Measurements from ENCODE around the gene CYP1B1.

CYP1B1 gene

GRCh38 chr2:38065502-38066135 lies 10.3 kb downstream of the CYP1B1 start:
- no peak for DNase-seq (ENCODE audit: low read depth, low spot score)
- no peak for TF ChIP-seq CTCF (IDR thresholded peaks at IDR 0.05; ENCODE audit: insufficient read depth, low read length, missing control alignments)
- no peak overlapping the region for H3K4me3 ChIP-seq (ENCODE audit: low read depth, low read length)
- ChIA-PET CTCF (interaction anchor here (1.4 kb wide), 1 partner anchor 12 kb away, joined by 4 read pairs; no protein-coding TSS in a partner anchor), POLR2A (interaction anchor here (0.6 kb wide), 1 partner anchor 382 kb away, joined by 3 read pairs; no protein-coding TSS in a partner anchor)

- ChIA-PET POLR2A (interaction anchor here (0.6 kb wide), 1 partner anchor 383 kb away, joined by 3 read pairs; no protein-coding TSS in a partner anchor), CTCF (interaction anchor here (0.8 to 1.4 kb wide), 2 partner anchors 12 to 19 kb away, joined by 3 to 4 read pairs; no protein-coding TSS in a partner anchor)
- no peak for TF ChIP-seq CTCF (IDR thresholded peaks at IDR 0.05; ENCODE audit: insufficient read depth, low read length, missing control alignments)
- no peak overlapping the region for H3K4me3 ChIP-seq (ENCODE audit: low read depth, low read length)
- DNase-seq (ENCODE audit: low read depth, low spot score): no peak
These were observed 11.0 kb downstream of the CYP1B1 start for GRCh38 chr2:38064801-38065501.

- CTCF ChIA-PET: no interaction called here
- POLR2A ChIA-PET: no interaction called here
- no peak for TF ChIP-seq CTCF (IDR thresholded peaks at IDR 0.05; ENCODE audit: insufficient read depth, low read length, missing control alignments)
- DNase-seq (ENCODE audit: low read depth, low spot score): no peak
- no peak overlapping the region for H3K4me3 ChIP-seq (ENCODE audit: low read depth, low read length)
These were observed 15.5 kb downstream of the CYP1B1 start for GRCh38 chr2:38060236-38061018.

GRCh38 chr2:38057651-38058410 lies 18.1 kb downstream of the CYP1B1 start:
- ChIA-PET CTCF (no interaction called here), POLR2A (no interaction called here)

GRCh38 chr2:38056216-38056615 lies 19.7 kb downstream of the CYP1B1 start:
- CTCF ChIA-PET: no interaction called here
- no peak for TF ChIP-seq CTCF (IDR thresholded peaks at IDR 0.05; ENCODE audit: insufficient read depth, low read length, missing control alignments)
- DNase-seq (ENCODE audit: low read depth, low spot score): no peak
- no peak overlapping the region for H3K4me3 ChIP-seq (ENCODE audit: low read depth, low read length)
- POLR2A ChIA-PET: no interaction called here

More at GRCh38 chr2:38057651-38058410, 18.1 kb downstream of the CYP1B1 start:
- DNase-seq (ENCODE audit: low read depth, low spot score): no peak
- no peak overlapping the region for H3K4me3 ChIP-seq (ENCODE audit: low read depth, low read length)
- no peak for TF ChIP-seq CTCF (IDR thresholded peaks at IDR 0.05; ENCODE audit: insufficient read depth, low read length, missing control alignments)
